D721Med (cell line): ENCODE measurements around the gene MIOS.

Source experiments
- DNase-seq: peaks from one replicate; pipeline ENCODE4 v3.0.0; 2011; ENCODE audit warnings: low spot score; ENCODE audit not compliant: insufficient read length
- FAIRE-seq: peaks from 2 replicates; lab custom pipeline; 2011; peaks lifted over from hg19 to GRCh38; lab: Jason Lieb, UNC
- TF ChIP-seq, protein P1 (sequence below): IDR thresholded peaks from 2 replicates; pipeline ENCODE4 v1.5.1; 2012; ENCODE audit warnings: mild to moderate bottlenecking, control low read depth; ENCODE audit not compliant: insufficient read depth; ENCODE audit errors: missing control alignments

MIOS gene

GRCh38 chr7:7640221-7641128 lies 73.8 kb downstream of the MIOS start, which contains the start of gene UMAD1:
TSS of gene UMAD1 (plus strand) at chr7:7640752. CDS start at chr7:7673372, 32,620 bp downstream.
- TF ChIP-seq, protein P1, sequence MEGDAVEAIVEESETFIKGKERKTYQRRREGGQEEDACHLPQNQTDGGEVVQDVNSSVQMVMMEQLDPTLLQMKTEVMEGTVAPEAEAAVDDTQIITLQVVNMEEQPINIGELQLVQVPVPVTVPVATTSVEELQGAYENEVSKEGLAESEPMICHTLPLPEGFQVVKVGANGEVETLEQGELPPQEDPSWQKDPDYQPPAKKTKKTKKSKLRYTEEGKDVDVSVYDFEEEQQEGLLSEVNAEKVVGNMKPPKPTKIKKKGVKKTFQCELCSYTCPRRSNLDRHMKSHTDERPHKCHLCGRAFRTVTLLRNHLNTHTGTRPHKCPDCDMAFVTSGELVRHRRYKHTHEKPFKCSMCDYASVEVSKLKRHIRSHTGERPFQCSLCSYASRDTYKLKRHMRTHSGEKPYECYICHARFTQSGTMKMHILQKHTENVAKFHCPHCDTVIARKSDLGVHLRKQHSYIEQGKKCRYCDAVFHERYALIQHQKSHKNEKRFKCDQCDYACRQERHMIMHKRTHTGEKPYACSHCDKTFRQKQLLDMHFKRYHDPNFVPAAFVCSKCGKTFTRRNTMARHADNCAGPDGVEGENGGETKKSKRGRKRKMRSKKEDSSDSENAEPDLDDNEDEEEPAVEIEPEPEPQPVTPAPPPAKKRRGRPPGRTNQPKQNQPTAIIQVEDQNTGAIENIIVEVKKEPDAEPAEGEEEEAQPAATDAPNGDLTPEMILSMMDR = no peak
- FAIRE-seq (peak; percentile 87), DNase-seq (peak; percentile 37)

DNA sequence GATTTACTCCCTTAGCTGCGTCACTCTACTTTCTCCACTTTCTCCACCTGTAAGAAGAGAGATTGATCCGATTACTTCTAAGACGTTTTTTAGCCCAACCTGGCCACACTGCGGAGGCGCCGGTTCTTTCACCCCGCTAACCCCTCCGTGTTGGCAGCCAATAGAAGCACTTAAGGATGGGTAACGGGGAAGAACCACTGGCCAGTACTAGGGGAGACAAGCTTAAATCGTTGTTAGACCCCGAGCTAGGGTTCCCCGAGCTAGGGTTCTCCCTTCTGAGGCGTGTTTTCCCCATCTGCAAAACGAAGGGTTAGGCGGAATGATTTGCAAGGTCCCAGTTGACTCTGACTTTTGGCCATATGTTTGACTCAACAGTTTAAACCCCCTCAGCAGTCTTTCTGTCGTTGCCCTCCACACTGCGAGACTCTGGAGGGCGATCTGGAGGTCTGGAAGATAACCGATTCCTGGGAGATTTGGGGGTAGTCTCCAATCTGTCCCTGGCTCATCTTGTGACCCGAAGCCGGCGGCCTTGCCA lies 74.5 kb downstream of the MIOS start:
- DNase-seq (no peak), FAIRE-seq (no peak)
- TF ChIP-seq, protein P1 = no peak

- FAIRE-seq (no peak), DNase-seq (no peak)
- TF ChIP-seq, protein P1 = no peak
Measured at GRCh38 chr7:7642081-7642480, 75.4 kb downstream of the MIOS start.

GRCh38 chr7:7647495-7648036 lies 80.9 kb downstream of the MIOS start:
- TF ChIP-seq, protein P1 = no peak
- DNase-seq (no peak), FAIRE-seq (no peak)

DNA sequence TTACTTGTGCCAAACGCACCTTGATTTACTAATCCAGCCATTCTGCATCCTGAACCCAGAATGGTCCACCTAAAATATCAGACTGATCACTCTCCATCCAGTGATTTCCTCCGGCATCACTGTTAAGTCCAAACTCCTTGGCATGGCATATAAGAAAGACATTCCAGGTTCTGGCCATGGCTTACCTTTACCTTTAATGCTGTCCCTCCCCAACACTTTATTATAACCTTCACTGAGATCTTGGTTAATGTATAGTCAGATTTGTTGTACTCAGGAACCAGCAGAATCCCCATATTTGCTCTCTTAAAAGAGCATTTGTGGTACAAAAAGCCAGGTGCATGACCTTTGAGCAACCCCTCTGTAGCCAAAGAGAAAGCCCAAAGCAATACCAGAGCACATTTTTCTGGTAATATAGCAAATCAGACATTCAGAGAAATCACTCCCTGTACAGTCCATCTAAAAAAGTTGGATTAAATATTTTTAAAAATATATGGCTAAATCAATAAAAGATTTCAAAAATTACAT lies 84.1 kb downstream of the MIOS start:
- TF ChIP-seq, protein P1 = no peak
- DNase-seq = no peak
- no peak for FAIRE-seq

DNA sequence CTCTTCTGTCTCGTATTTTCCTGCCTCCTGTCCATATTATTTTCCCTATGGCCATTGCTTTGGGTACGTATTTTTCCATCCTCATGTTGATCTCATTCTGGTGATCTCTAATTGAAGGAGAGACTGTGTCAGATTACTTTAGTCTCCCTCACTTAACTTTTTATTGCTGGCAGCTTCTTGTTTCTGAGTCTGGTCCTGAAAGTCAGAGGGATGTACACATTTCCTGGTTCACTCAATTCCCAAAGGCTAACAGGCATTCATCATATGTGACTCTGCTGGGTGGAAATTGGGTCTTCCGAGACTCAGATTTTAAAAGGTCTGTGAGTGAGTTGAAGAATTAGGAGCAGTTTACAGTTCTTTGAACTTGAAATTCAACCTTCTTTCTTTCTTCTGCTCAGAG lies 84.8 kb downstream of the MIOS start:
- FAIRE-seq = no peak
- DNase-seq = no peak
- TF ChIP-seq, protein P1 = no peak
